HG02759 (cell line): ENCODE data around the gene APC.

ENCODE experiments used
- ATAC-seq: cut with Tn5 transposase; IDR thresholded peaks from one replicate; pipeline ENCODE4 v1.9.1; 2021; ENCODE audit warnings: mild to moderate bottlenecking, moderate library complexity; ENCODE audit not compliant: unreplicated experiment

The APC gene

DNA sequence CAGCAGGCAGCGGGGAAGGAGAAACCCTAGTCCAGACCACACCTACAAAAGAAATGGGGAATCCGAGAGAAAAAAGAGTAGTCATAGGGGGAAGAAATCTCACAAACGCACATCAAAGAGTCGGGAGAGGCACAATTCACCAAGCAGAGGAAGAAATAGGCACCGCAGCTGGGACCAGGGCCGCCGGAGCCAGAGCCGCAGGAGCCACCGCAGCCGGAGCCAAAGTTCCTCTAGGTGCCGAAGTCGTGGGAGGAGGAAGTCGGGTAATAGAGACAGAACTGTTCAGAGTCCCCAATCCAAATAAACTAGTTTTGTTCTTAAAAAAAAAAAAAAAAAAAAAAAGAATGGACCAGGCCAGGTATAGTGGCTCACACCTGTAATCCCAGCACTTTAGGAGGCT, 155.1 kb downstream of the APC start:
- no peak for ATAC-seq

DNA sequence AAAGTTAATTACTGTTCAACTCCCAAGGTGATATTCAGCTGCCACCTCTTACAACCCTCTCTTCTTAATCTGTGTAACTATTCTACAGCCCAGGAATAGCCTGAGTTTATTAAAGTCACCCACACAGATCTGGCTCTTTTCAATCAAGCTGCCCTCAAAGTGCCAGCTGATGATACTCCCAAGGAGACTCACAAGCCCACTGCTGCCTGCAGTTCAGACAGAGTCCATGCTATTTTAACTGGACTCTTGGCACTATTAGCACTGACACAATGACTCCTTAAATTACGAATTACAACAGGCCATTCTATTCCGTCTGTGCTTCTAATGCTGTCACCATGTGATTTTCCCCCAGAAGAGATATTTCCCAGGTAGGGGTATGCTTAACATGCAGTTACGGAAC, 158.0 kb downstream of the APC start:
- no peak for ATAC-seq
